ENCODE data around the gene PPAN. TPM values are rescaled to one million over a fixed set of nuclear protein-coding genes. Genes with fewer than 3 reads are reported as not detected.

Gene PPAN
- total RNA-seq, 2 donors from 2014 or later: 12.7 to 23.2 TPM

- Histone ChIP-seq H3K4me1 (peaks cover 0 to 13% of the 10 kb centered on the region in 2 donors), H3K36me3 (peaks cover 3% of the 10 kb centered on the region), H3K27ac (peak overlapping the region; percentile 63 to 71), H3K27me3 (no peaks in the 10 kb centered on the region), H3K9me3 (no peaks in the 10 kb centered on the region), H3K4me3 (peak overlapping the region; percentile 37 to 58)
- peak; percentile 88 for DNase-seq (ENCODE audit: low spot score)
- TF ChIP-seq, protein P1, sequence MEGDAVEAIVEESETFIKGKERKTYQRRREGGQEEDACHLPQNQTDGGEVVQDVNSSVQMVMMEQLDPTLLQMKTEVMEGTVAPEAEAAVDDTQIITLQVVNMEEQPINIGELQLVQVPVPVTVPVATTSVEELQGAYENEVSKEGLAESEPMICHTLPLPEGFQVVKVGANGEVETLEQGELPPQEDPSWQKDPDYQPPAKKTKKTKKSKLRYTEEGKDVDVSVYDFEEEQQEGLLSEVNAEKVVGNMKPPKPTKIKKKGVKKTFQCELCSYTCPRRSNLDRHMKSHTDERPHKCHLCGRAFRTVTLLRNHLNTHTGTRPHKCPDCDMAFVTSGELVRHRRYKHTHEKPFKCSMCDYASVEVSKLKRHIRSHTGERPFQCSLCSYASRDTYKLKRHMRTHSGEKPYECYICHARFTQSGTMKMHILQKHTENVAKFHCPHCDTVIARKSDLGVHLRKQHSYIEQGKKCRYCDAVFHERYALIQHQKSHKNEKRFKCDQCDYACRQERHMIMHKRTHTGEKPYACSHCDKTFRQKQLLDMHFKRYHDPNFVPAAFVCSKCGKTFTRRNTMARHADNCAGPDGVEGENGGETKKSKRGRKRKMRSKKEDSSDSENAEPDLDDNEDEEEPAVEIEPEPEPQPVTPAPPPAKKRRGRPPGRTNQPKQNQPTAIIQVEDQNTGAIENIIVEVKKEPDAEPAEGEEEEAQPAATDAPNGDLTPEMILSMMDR (IDR thresholded peaks at IDR 0.05): peak in 1 of 2 donors; percentile 9
Measured at GRCh38 chr19:10095948-10096614, 10.1 kb upstream of the PPAN start.

GRCh38 chr19:10096615-10096963 lies 9.6 kb upstream of the PPAN start:
- peak overlapping the region; percentile 37 to 58 for H3K4me3 ChIP-seq
- no peaks in the 10 kb centered on the region for H3K9me3 ChIP-seq
- H3K36me3 ChIP-seq: no peaks in the 10 kb centered on the region
- H3K27ac ChIP-seq: peak overlapping the region; percentile 63 to 71
- H3K4me1 ChIP-seq: peaks cover 0 to 13% of the 10 kb centered on the region in 2 donors
- H3K27me3 ChIP-seq: no peaks in the 10 kb centered on the region
- no peak for DNase-seq (ENCODE audit: low spot score)
- TF ChIP-seq, protein P1 (IDR thresholded peaks at IDR 0.05): no peak

DNA sequence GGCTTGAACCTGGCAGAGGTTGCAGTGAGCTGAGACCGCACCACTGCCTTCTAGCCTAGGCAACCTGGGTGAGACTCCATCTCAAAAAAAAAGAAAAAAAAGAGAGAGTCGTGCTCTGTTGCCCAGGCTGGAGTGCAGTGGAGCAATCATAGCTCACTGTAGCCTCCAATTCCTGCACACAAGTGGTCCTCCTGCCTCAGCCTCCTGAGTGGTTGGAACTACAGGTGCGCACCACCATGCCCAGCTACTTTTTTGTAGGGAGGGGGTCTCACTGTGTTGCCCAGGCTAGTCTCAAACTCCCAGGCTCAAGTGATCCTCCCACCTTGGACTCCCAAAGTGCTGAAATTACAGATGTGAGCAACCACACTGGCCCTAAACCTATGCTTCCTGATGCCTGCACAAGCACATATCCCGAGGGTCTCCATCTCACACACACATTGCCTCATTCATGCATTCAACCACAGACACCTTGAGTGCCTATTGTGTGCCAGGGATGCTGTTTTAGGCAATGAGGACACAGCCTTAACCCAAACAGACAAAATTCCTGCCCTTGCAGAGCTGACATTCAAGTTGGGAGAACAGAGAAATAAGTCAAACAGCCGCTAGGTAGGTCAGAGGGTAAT lies 5.9 kb upstream of the PPAN start:
- TF ChIP-seq, protein P1 (IDR thresholded peaks at IDR 0.05): no peak
- Histone ChIP-seq H3K27ac (no peak overlapping the region), H3K4me3 (no peak overlapping the region), H3K36me3 (no peaks in the 10 kb centered on the region), H3K9me3 (no peaks in the 10 kb centered on the region), H3K4me1 (peaks cover 0 to 13% of the 10 kb centered on the region in 2 donors), H3K27me3 (no peaks in the 10 kb centered on the region)
- DNase-seq (ENCODE audit: low spot score): no peak

DNA sequence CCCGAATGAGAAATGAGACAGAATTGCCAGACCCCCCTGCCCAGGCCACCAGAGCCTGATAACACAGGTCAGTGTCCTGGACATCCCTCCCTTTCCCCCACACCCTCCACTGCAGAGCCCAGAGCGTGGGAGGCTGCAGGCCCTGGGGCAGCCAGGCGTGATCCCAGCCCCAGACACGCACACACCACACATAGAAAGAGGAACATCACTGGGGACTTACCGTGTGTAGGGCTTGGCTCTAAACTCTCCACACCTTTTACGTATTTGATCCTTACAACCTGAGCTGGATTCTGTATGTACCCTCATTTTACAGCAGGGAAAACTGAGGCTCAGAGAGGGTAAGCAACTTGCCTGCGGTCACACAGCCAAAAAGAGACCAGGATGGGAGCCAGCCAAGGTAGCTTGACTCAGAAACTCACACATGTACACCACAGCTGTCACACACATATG lies 3.4 kb upstream of the PPAN start:
- Histone ChIP-seq H3K36me3 (peaks cover 7% of the 10 kb centered on the region), H3K9me3 (no peaks in the 10 kb centered on the region), H3K4me3 (no peak overlapping the region), H3K27me3 (no peaks in the 10 kb centered on the region), H3K27ac (no peak overlapping the region), H3K4me1 (peaks cover 0 to 21% of the 10 kb centered on the region in 2 donors)
- DNase-seq (ENCODE audit: low spot score): no peak
- TF ChIP-seq, protein P1 (IDR thresholded peaks at IDR 0.05): no peak

GRCh38 chr19:10104130-10104513 lies 2.0 kb upstream of the PPAN start:
- Histone ChIP-seq H3K27ac (no peak overlapping the region), H3K27me3 (no peaks in the 10 kb centered on the region), H3K4me1 (peaks cover 0 to 23% of the 10 kb centered on the region in 2 donors), H3K4me3 (no peak overlapping the region), H3K9me3 (no peaks in the 10 kb centered on the region), H3K36me3 (peaks cover 20% of the 10 kb centered on the region)
- TF ChIP-seq, protein P1 (IDR thresholded peaks at IDR 0.05): no peak
- no peak for DNase-seq (ENCODE audit: low spot score)
